GM12878 (cell line): ENCODE data around the gene EEF1G.

Experiments used
- BHLHE40 ChIP-seq, 2 experiments: fragments of 450-650 bp in 1 of 2; IDR thresholded peaks; 2 replicates each; pipeline ENCODE4 v1.6.1; 2011 to 2017; ENCODE audit warnings: low read depth in 2 of 2, borderline replicate concordance in 1 of 2, improper control_type of control experiment in 1 of 2, low read length in 1 of 2, mild to moderate bottlenecking in 1 of 2
- EP300 ChIP-seq, 2 experiments: fragments of 150-350 bp in 1 of 2; IDR thresholded peaks; 2 replicates each; pipeline ENCODE4 v1.6.1; 2011 to 2012; ENCODE audit warnings: low read depth in 2 of 2, low read length in 2 of 2, borderline replicate concordance in 1 of 2, improper control_type of control experiment in 1 of 2, inconsistent platforms in 1 of 2; ENCODE audit not compliant: control insufficient read depth in 1 of 2
- EZH2 ChIP-seq: IDR thresholded peaks from 2 replicates; pipeline ENCODE4 v1.6.1; 2012; ENCODE audit warnings: low read depth, mild to moderate bottlenecking, control low read depth, inconsistent platforms, low read length, borderline replicate concordance; ENCODE audit not compliant: control insufficient read depth
- NR2C1 ChIP-seq: fragments of 450-650 bp; IDR thresholded peaks from 2 replicates; pipeline ENCODE4 v1.6.1; 2017; ENCODE audit warnings: antibody characterized with exemption, mild to moderate bottlenecking, moderate library complexity
- POLR2A ChIP-seq: IDR thresholded peaks from 2 replicates; pipeline ENCODE4 v1.6.1; 2011; ENCODE audit warnings: low read depth, mild to moderate bottlenecking, low read length
- TF ChIP-seq, protein P1 (sequence below): fragments of 450-650 bp; IDR thresholded peaks from 2 replicates; pipeline ENCODE4 v1.6.1; 2014; ENCODE audit warnings: mild to moderate bottlenecking
- TF ChIP-seq, protein P2 (sequence below), 3 experiments: IDR thresholded peaks in 2 of 3; conservative IDR thresholded peaks in 1 of 3; 2 replicates each; pipeline ENCODE4 v1.5.1; 2011; ENCODE audit warnings: low read depth in 3 of 3, low read length in 3 of 3, mild to moderate bottlenecking in 3 of 3, control low read depth in 2 of 3, moderate library complexity in 2 of 3, inconsistent platforms in 1 of 3, mixed read lengths in 1 of 3; ENCODE audit not compliant: control insufficient read depth in 2 of 3, insufficient read depth in 1 of 3; ENCODE audit errors: extremely low read depth in 1 of 3

DNA sequence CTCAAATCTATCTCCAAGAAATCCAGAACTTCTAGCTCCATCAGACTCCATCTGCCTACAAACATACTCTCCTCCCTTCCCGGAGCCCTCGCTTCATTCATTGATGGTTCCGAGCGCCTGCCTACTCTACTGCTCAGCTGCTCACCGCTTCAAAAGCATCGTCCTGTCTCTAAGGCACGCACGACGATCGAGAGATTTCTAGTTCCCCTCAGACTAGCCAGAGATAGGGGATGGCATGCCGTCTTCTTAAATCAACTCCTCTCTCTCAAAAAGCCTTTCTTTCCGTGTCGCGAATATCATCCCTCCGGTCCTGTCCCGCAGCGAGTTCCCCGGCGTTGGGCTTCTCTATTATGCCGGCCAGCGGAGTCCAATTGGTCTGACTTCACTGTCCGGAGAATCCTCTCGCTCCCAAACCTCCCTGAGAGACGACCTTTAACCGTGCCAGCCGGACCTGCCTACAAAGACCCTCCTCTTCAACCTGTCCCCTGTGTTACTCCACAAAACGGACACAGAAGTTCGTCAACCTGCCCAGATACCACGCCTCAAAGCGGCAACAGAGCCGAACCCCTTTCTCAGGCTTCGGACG, 592 bp downstream of the EEF1G start:
- no peak for TF ChIP-seq NR2C1
- no peak for TF ChIP-seq POLR2A
- no peak for TF ChIP-seq EP300 (IDR thresholded peaks at IDR 0.05; ENCODE audit: borderline replicate concordance in 1 of 2, control insufficient read depth in 1 of 2, low read depth in 2 of 2, low read length in 2 of 2)
- TF ChIP-seq, protein P1, sequence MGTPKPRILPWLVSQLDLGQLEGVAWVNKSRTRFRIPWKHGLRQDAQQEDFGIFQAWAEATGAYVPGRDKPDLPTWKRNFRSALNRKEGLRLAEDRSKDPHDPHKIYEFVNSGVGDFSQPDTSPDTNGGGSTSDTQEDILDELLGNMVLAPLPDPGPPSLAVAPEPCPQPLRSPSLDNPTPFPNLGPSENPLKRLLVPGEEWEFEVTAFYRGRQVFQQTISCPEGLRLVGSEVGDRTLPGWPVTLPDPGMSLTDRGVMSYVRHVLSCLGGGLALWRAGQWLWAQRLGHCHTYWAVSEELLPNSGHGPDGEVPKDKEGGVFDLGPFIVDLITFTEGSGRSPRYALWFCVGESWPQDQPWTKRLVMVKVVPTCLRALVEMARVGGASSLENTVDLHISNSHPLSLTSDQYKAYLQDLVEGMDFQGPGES = no peak
- TF ChIP-seq BHLHE40 (IDR thresholded peaks at IDR 0.05; ENCODE audit: borderline replicate concordance in 1 of 2, low read depth in 2 of 2, low read length in 1 of 2) = no peak
- TF ChIP-seq, protein P2, sequence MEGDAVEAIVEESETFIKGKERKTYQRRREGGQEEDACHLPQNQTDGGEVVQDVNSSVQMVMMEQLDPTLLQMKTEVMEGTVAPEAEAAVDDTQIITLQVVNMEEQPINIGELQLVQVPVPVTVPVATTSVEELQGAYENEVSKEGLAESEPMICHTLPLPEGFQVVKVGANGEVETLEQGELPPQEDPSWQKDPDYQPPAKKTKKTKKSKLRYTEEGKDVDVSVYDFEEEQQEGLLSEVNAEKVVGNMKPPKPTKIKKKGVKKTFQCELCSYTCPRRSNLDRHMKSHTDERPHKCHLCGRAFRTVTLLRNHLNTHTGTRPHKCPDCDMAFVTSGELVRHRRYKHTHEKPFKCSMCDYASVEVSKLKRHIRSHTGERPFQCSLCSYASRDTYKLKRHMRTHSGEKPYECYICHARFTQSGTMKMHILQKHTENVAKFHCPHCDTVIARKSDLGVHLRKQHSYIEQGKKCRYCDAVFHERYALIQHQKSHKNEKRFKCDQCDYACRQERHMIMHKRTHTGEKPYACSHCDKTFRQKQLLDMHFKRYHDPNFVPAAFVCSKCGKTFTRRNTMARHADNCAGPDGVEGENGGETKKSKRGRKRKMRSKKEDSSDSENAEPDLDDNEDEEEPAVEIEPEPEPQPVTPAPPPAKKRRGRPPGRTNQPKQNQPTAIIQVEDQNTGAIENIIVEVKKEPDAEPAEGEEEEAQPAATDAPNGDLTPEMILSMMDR (IDR thresholded peaks at IDR 0.05 in 2 of 3, conservative IDR thresholded peaks at IDR 0.05 in 1 of 3; ENCODE audit: control insufficient read depth in 2 of 3, extremely low read depth in 1 of 3, insufficient read depth in 1 of 3, low read depth in 3 of 3, low read length in 3 of 3) = no peak
- no peak for TF ChIP-seq EZH2
